Esophagus squamous epithelium (tissue), 4 donors: ENCODE data around the gene R3HDML.

Source experiments
- POLR2A ChIP-seq, 4 donors: fragments of 450-650 bp; IDR thresholded peaks; one replicate each; pipeline ENCODE4 v1.6.1; 2017; ENCODE audit warnings: antibody characterized with exemption in 4 of 4, mild to moderate bottlenecking in 4 of 4, moderate library complexity in 3 of 4
- TF ChIP-seq, protein P1 (sequence below), 6 experiments: fragments of 450-650 bp in 4 of 6; fragments of 200-600 bp in 2 of 6; sonication (generic) in 2 of 6; IDR thresholded peaks; one replicate each; pipeline ENCODE4 v1.5.1; 2016 to 2019; ENCODE audit warnings: antibody characterized with exemption in 6 of 6, mild to moderate bottlenecking in 4 of 6, moderate library complexity in 4 of 6

DNA sequence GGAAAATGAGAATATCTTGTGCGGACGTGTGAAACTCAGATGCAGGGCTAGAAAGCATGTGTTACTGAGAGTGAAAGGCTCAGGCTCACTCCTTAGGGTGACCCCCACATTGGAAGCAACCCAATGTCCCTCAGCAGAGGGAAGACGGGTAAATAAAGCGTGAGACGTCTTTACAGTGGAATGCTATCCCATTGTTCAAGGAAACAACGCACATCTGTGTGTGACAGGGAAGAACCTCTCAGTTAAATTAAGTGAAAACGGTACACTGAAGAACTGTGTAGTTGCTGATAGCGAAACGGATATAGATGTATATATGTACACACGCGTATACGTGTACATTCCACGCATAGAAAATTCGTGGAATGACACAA, 19.5 kb downstream of the R3HDML start:
- TF ChIP-seq, protein P1, sequence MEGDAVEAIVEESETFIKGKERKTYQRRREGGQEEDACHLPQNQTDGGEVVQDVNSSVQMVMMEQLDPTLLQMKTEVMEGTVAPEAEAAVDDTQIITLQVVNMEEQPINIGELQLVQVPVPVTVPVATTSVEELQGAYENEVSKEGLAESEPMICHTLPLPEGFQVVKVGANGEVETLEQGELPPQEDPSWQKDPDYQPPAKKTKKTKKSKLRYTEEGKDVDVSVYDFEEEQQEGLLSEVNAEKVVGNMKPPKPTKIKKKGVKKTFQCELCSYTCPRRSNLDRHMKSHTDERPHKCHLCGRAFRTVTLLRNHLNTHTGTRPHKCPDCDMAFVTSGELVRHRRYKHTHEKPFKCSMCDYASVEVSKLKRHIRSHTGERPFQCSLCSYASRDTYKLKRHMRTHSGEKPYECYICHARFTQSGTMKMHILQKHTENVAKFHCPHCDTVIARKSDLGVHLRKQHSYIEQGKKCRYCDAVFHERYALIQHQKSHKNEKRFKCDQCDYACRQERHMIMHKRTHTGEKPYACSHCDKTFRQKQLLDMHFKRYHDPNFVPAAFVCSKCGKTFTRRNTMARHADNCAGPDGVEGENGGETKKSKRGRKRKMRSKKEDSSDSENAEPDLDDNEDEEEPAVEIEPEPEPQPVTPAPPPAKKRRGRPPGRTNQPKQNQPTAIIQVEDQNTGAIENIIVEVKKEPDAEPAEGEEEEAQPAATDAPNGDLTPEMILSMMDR (IDR thresholded peaks at IDR 0.05), result no peak
- TF ChIP-seq POLR2A (IDR thresholded peaks at IDR 0.05), result no peak
